GM12878 (cell line): ENCODE measurements around the gene GNAL. TPM values are rescaled to one million over a fixed set of nuclear protein-coding genes. Genes with fewer than 3 reads are reported as not detected.

ENCODE experiments used
- ATAC-seq: fragments of 200-7000 bp; cut with Tn5 transposase; 3 replicates; pipeline ENCODE4 v1.9.1; 2020; ENCODE audit warnings: mild to moderate bottlenecking, moderate library complexity
- BruUV-seq: library from RNA; stranded (reverse); fragments of 400-500 nt; replicated peaks from 2 replicates; lab custom pipeline; 2021; lab: Mats Ljungman, UMichigan
- CTCF ChIA-PET: fragments of 300-600 bp; sonication (Branson Sonifier 250); formaldehyde crosslinking; extraction: SDS; loops from one replicate; lab custom pipeline; 2021; ENCODE audit warnings: inconsistent platforms; lab: Yijun Ruan, JAX
- POLR2A ChIA-PET: fragments of 350-600 bp; formaldehyde crosslinking; extraction: SDS; loops from one replicate; lab custom pipeline; 2021; ENCODE audit warnings: inconsistent platforms; lab: Charles Lee
- RAD21 ChIA-PET: fragments of 300-600 bp; sonication (Branson Sonifier 250); formaldehyde crosslinking; loops from one replicate; lab custom pipeline; 2023; ENCODE audit warnings: antibody characterized with exemption; ENCODE audit not compliant: unreplicated experiment; lab: Charles Lee
- SMC1A ChIA-PET: fragments of 300-600 bp; sonication (Branson Sonifier 250); formaldehyde crosslinking; loops from one replicate; lab custom pipeline; 2023; ENCODE audit not compliant: unreplicated experiment, uncharacterized antibody; lab: Charles Lee
- DNase-seq: peaks from one replicate; pipeline ENCODE4 v3.0.0-alpha.2; 2011; ENCODE audit warnings: low read depth, low spot score
- FAIRE-seq: peaks from 3 replicates; lab custom pipeline; 2011; peaks lifted over from hg19 to GRCh38; lab: Jason Lieb, UNC
- H2AFZ ChIP-seq: 2 replicates; pipeline ENCODE4 v1.6.0; 2011; ENCODE audit warnings: low read depth, low read length, control low read depth; ENCODE audit not compliant: control insufficient read depth
- H3K27ac ChIP-seq: 2 replicates; pipeline ENCODE4 v1.5.1; 2011; ENCODE audit warnings: control low read depth; ENCODE audit not compliant: control insufficient read depth, insufficient read depth
- H3K27me3 ChIP-seq, 2 experiments: replicated peaks in 1 of 2; 2 replicates each; pipeline versions ENCODE4 v1.6.0 to v1.6.1; 2011; ENCODE audit warnings: low read length in 1 of 2; ENCODE audit not compliant: control insufficient read depth in 2 of 2, insufficient read depth in 2 of 2
- H3K36me3 ChIP-seq, 2 experiments: 2 replicates each; pipeline ENCODE4 v1.5.1; 2011; ENCODE audit warnings: low read length in 1 of 2; ENCODE audit not compliant: control insufficient read depth in 2 of 2, insufficient read depth in 2 of 2
- H3K4me1 ChIP-seq: 2 replicates; pipeline ENCODE4 v1.6.1; 2011; ENCODE audit warnings: mild to moderate bottlenecking, low read length, moderate library complexity, mixed read lengths; ENCODE audit not compliant: control insufficient read depth, insufficient read depth
- H3K4me2 ChIP-seq: 2 replicates; pipeline ENCODE4 v1.6.0; 2011; ENCODE audit warnings: control low read depth; ENCODE audit not compliant: control insufficient read depth, insufficient read depth
- H3K4me3 ChIP-seq: fragments of 200-600 bp; sonication (generic); 2 replicates; pipeline ENCODE4 v1.5.1; 2016
- H3K79me2 ChIP-seq: 2 replicates; pipeline ENCODE4 v1.6.0; 2011; ENCODE audit warnings: low read length; ENCODE audit not compliant: control insufficient read depth, insufficient read depth
- H3K9ac ChIP-seq: 2 replicates; pipeline ENCODE4 v1.8.0; 2011; ENCODE audit warnings: low read length, control low read depth, mixed read lengths; ENCODE audit not compliant: control insufficient read depth, insufficient read depth
- H3K9me3 ChIP-seq: replicated peaks from 3 replicates; pipeline ENCODE4 v1.5.1; 2011; ENCODE audit warnings: mild to moderate bottlenecking, low read length; ENCODE audit not compliant: control insufficient read depth, insufficient read depth
- H4K20me1 ChIP-seq: 2 replicates; pipeline ENCODE4 v1.6.0; 2011; ENCODE audit not compliant: control insufficient read depth, insufficient read depth
- ATF2 ChIP-seq: IDR thresholded peaks from 2 replicates; pipeline ENCODE4 v1.6.1; 2012; ENCODE audit warnings: low read length, inconsistent platforms
- CBX5 ChIP-seq: sonication (generic); IDR thresholded peaks from 2 replicates; pipeline ENCODE4 v1.6.1; 2016; ENCODE audit warnings: low read depth, moderate library complexity, mild to moderate bottlenecking, inconsistent platforms
- HDGF ChIP-seq: fragments of 450-650 bp; IDR thresholded peaks from 2 replicates; pipeline ENCODE4 v1.6.1; 2016; ENCODE audit warnings: antibody characterized with exemption
- JUND ChIP-seq: IDR thresholded peaks from 2 replicates; pipeline ENCODE4 v1.6.1; 2012; ENCODE audit warnings: low read depth, mild to moderate bottlenecking, low read length, improper control_type of control experiment, moderate library complexity
- MTA2 ChIP-seq: fragments of 450-650 bp; IDR thresholded peaks from 2 replicates; pipeline ENCODE4 v1.6.1; 2016; ENCODE audit warnings: low read depth, mild to moderate bottlenecking, moderate library complexity
- MYB ChIP-seq: fragments of 150-350 bp; IDR thresholded peaks from 2 replicates; pipeline ENCODE4 v1.6.1; 2014; ENCODE audit warnings: mild to moderate bottlenecking, low read depth, low read length, borderline replicate concordance
- NR2C2 ChIP-seq: IDR thresholded peaks from 2 replicates; pipeline ENCODE4 v1.6.1; 2011; ENCODE audit warnings: borderline replicate concordance, low read depth; ENCODE audit not compliant: control insufficient read depth, insufficient read length
- PAX8 ChIP-seq: fragments of 450-650 bp; IDR thresholded peaks from 2 replicates; pipeline ENCODE4 v1.6.1; 2017; ENCODE audit warnings: mild to moderate bottlenecking, moderate library complexity
- SMAD5 ChIP-seq: IDR thresholded peaks from 2 replicates; pipeline ENCODE4 v1.6.1; 2016; ENCODE audit warnings: antibody characterized with exemption, low read depth
- TCF12 ChIP-seq: IDR thresholded peaks from 2 replicates; pipeline ENCODE4 v1.6.1; 2011; ENCODE audit warnings: low read depth, mild to moderate bottlenecking, low read length
- YY1 ChIP-seq: IDR thresholded peaks from 2 replicates; pipeline ENCODE4 v1.6.1; 2011; ENCODE audit warnings: low read depth, mild to moderate bottlenecking, low read length
- WGBS: methylation state at CpG from one replicate; pipeline ENCODE4 v1.1.6; 2016; ENCODE audit warnings: low lambda C conversion rate; ENCODE audit not compliant: insufficient replicate concordance, insufficient coverage; ENCODE audit errors: missing lambda C conversion rate; 5-methylcytosine and 5-hydroxymethylcytosine counted together
- in situ Hi-C: fragments of 300-500 bp; cut with MboI; formaldehyde crosslinking; loops from 9 replicates; pipeline ENCODE4 v1.14.3; 2018; ENCODE audit warnings: mixed read lengths
- intact Hi-C: fragments of 100-400 bp; cut with micrococcal nuclease; formaldehyde crosslinking; loops from one replicate; pipeline ENCODE4 v1.14.2; 2022; ENCODE audit not compliant: unreplicated experiment
- polyA plus RNA-seq, 11 experiments: library from polyadenylated mRNA; depleted of rRNA in 4 of 11; unstranded in 6 of 11; stranded (reverse) in 5 of 11; fragments of >200 nt; fragmentation: Nextera tagmentation in 4 of 11; fragmentation: Illumina TruSeq in 1 of 11; extraction: Ambion mirVana in 4 of 11; extraction: Trizol in 1 of 11; gene quantifications; 1 replicate in 1 of 11; 2 replicates in 10 of 11; pipeline versions ENCODE4 v1.2.1 to v1.2.3, GENCODE V29; 2011 to 2016; ENCODE audit warnings: inconsistent platforms in 2 of 11, missing spikeins in 2 of 11, low read depth in 1 of 11
- total RNA-seq, 4 experiments: library from RNA; depleted of rRNA in 3 of 4; stranded (reverse); fragments of >200 nt in 3 of 4; fragmentation: Illumina TruSeq in 1 of 4; extraction: Trizol in 1 of 4; gene quantifications; 2 replicates each; pipeline versions ENCODE4 v1.2.1 to v1.2.3, GENCODE V29; 2013 to 2021
- TF ChIP-seq, protein P1 (sequence below): fragments of 150-350 bp; IDR thresholded peaks from 2 replicates; pipeline ENCODE4 v1.6.1; 2014; ENCODE audit warnings: mild to moderate bottlenecking, low read depth, low read length

Gene GNAL
- total and polyA plus RNA-seq, 10 of the 15 experiments (the other 5 are each of a cell fraction or from before 2014, with no cell fraction given), result 0.02 to 0.39 (median 0.05) TPM; not detected in 5

DNA sequence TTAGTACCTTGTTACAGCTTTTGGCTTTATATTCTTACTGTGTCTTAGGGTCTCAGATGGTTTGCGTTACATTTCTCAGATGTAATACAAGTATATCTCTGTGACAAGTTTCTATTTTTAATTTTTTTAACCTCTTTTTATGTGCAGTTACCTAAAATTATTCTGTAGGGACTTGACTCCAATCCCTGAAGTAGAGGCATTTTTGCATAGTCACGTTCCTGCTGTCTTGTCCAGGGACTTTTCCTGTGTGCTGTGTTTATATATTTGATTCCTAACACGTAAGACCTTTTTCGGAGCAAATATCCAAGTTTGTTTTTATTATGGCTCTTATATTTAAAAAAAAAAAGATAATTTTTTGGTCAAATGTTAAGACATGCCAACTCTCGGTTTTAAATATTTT is 91.0 kb downstream of the GNAL start:
- intact Hi-C loops, result no loop called here
- in situ Hi-C loops, result no loop called here
- POLR2A ChIA-PET, result no interaction called here
- ATAC-seq (no peak), FAIRE-seq (no peak), DNase-seq (no peak)
- Histone ChIP-seq H2AFZ (no peak overlapping the region), H3K9ac (no peak overlapping the region), H3K4me1 (no peaks in the 10 kb centered on the region), H3K79me2 (no peaks in the 10 kb centered on the region), H3K27me3 (peaks cover 2 to 3% of the 10 kb centered on the region in 2 experiments; a peak in 3 of 4 replicates), H3K4me3 (no peak overlapping the region), H3K36me3 (no peaks in the 10 kb centered on the region), H3K27ac (no peak overlapping the region), H3K9me3 (no peaks in the 10 kb centered on the region), H4K20me1 (no peaks in the 10 kb centered on the region), H3K4me2 (no peak overlapping the region)
- SMC1A ChIA-PET, result no interaction called here
- BruUV-seq, result no TSS peak
- WGBS, result 23% methylated on average over 5 of the region's 5 CpGs
- CTCF ChIA-PET, result no interaction called here
- RAD21 ChIA-PET, result no interaction called here
- TF ChIP-seq NR2C2 (no peak), MTA2 (no peak), CBX5 (no peak)

DNA sequence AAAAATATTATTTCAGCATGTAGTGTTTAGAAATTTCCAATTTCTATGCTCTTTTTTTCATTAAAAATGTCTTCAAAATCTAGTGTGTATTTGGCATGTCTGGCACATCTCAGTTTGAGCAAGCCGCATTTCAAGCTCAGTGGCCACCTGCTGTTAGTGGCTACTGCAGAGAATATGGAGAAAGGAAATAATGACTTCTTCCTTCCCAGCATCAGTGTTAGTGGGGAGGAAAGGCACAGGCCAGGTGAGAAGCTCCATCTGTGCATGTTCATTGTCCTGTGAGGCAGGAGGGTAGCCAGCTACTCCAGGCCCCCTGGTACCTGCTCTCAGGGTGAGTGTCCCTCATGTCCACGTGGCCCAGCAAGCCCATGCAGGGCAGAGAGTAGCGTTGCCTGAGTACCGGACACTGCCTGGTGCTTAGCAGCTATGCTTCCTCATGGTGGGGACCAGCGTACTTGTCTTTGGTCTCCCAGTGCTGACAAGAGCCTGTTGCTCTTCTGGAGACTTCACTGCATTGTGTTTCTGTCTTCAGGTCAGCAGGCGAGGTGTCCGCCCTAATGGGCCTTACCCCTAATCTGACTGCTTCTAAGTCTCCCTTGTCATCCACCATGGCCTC is 94.8 kb downstream of the GNAL start:
- Histone ChIP-seq H3K4me3 (no peak overlapping the region), H3K4me1 (no peaks in the 10 kb centered on the region), H3K36me3 (no peaks in the 10 kb centered on the region), H3K4me2 (no peak overlapping the region), H3K9me3 (no peaks in the 10 kb centered on the region), H4K20me1 (no peaks in the 10 kb centered on the region), H3K27ac (no peak overlapping the region), H2AFZ (no peak overlapping the region), H3K27me3 (peaks cover 2% of the 10 kb centered on the region in 2 experiments; a peak in 3 of 4 replicates), H3K9ac (no peak overlapping the region), H3K79me2 (no peaks in the 10 kb centered on the region)
- SMC1A ChIA-PET, result no interaction called here
- intact Hi-C loops, result no loop called here
- RAD21 ChIA-PET, result interaction anchor here (0.6 kb wide), 1 partner anchor 11 kb away, joined by 4 read pairs; no protein-coding TSS in a partner anchor
- in situ Hi-C loops, result no loop called here
- CTCF ChIA-PET, result no interaction called here
- no peak for DNase-seq
- no peak for FAIRE-seq
- no TSS peak for BruUV-seq
- WGBS, result 48% methylated on average over 7 of the region's 7 CpGs
- no peak for ATAC-seq
- POLR2A ChIA-PET, result no interaction called here
- no peak for TF ChIP-seq ATF2
- TF ChIP-seq HDGF, result no peak
- TF ChIP-seq, protein P1, sequence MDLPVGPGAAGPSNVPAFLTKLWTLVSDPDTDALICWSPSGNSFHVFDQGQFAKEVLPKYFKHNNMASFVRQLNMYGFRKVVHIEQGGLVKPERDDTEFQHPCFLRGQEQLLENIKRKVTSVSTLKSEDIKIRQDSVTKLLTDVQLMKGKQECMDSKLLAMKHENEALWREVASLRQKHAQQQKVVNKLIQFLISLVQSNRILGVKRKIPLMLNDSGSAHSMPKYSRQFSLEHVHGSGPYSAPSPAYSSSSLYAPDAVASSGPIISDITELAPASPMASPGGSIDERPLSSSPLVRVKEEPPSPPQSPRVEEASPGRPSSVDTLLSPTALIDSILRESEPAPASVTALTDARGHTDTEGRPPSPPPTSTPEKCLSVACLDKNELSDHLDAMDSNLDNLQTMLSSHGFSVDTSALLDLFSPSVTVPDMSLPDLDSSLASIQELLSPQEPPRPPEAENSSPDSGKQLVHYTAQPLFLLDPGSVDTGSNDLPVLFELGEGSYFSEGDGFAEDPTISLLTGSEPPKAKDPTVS, result no peak
- no peak for TF ChIP-seq PAX8
- no peak for TF ChIP-seq JUND
- TF ChIP-seq TCF12, result no peak
- TF ChIP-seq SMAD5, result no peak
- TF ChIP-seq YY1, result no peak
- TF ChIP-seq MYB, result no peak
